Spleen (tissue), 7 donors: ENCODE measurements around the gene CLEC18B.
"Not testable (repeated sequence)": the region's sequence is repeated elsewhere in the genome, so short reads cannot be mapped to it uniquely, and the experiment has no call there.

ENCODE experiments used
- POLR2A ChIP-seq, 3 donors: fragments of 450-650 bp; IDR thresholded peaks; one replicate each; pipeline ENCODE4 v1.5.1; 2017; ENCODE audit warnings: antibody characterized with exemption in 3 of 3, mild to moderate bottlenecking in 1 of 3
- POLR2AphosphoS5 ChIP-seq, 3 donors: sonication (generic); formaldehyde crosslinking; IDR thresholded peaks; one replicate each; pipeline ENCODE4 v1.5.1; 2017; ENCODE audit warnings: antibody characterized with exemption in 3 of 3
- TF ChIP-seq, protein P1 (sequence below), 11 experiments: fragments of 200-600 bp in 7 of 11; fragments of 450-650 bp in 4 of 11; sonication (generic) in 4 of 11; IDR thresholded peaks in 8 of 11; conservative IDR thresholded peaks in 3 of 11; 1 replicate in 7 of 11; 2 replicates in 4 of 11; pipeline versions ENCODE4 v1.4.0 to v1.8.0; 2016 to 2021; ENCODE audit warnings: antibody characterized with exemption in 11 of 11, inconsistent platforms in 4 of 11, mild to moderate bottlenecking in 1 of 11
- donor health status: DM: no; HTN: no; CAD: no; lungs with moderate emphysema.
- donor health status: DM: no; HTN: no; CAD: no.
- donor health status: DM: no; HTN: no; CAD: no.

DNA sequence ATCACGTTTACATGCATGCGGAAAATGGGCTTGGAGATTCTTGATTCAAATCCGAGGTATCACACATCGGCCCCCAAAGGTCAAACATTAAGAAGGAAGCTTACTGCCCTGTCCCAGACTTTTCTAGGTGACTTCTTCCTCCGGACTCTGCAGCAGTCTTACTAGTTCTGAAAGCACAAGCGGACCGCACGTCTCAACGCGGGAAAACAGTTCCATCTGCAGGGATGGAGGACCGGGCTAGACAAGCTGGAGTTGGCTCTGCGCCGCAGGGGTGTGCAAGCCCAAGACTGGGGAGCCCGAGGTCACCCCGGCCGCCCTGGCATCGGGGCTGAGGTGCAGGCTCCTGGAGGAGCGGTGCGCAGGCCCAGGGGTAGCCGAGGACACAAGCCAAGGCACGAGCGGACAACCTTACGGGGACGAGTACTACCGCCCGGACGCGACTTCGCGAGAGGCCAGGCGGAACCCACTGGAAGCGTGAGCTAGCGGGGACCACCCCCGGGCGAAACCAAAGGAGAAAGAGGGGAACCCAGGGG lies 53.7 kb downstream of the CLEC18B start:
- TF ChIP-seq, protein P1, sequence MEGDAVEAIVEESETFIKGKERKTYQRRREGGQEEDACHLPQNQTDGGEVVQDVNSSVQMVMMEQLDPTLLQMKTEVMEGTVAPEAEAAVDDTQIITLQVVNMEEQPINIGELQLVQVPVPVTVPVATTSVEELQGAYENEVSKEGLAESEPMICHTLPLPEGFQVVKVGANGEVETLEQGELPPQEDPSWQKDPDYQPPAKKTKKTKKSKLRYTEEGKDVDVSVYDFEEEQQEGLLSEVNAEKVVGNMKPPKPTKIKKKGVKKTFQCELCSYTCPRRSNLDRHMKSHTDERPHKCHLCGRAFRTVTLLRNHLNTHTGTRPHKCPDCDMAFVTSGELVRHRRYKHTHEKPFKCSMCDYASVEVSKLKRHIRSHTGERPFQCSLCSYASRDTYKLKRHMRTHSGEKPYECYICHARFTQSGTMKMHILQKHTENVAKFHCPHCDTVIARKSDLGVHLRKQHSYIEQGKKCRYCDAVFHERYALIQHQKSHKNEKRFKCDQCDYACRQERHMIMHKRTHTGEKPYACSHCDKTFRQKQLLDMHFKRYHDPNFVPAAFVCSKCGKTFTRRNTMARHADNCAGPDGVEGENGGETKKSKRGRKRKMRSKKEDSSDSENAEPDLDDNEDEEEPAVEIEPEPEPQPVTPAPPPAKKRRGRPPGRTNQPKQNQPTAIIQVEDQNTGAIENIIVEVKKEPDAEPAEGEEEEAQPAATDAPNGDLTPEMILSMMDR (IDR thresholded peaks at IDR 0.05 in 8 of 11, conservative IDR thresholded peaks at IDR 0.05 in 3 of 11), result not testable (repeated sequence)
- TF ChIP-seq POLR2A, POLR2AphosphoS5 (IDR thresholded peaks at IDR 0.05): not testable (repeated sequence)
